ENCODE data around the gene PGBD1. TPM values are rescaled to one million over a fixed set of nuclear protein-coding genes. Genes with fewer than 3 reads are reported as not detected.
A peak's percentile ranks its signal among the peaks of the same experiment; 100 is the strongest.

The PGBD1 gene
- total RNA-seq, 1 experiment from 2014 or later = 1.2 TPM

DNA sequence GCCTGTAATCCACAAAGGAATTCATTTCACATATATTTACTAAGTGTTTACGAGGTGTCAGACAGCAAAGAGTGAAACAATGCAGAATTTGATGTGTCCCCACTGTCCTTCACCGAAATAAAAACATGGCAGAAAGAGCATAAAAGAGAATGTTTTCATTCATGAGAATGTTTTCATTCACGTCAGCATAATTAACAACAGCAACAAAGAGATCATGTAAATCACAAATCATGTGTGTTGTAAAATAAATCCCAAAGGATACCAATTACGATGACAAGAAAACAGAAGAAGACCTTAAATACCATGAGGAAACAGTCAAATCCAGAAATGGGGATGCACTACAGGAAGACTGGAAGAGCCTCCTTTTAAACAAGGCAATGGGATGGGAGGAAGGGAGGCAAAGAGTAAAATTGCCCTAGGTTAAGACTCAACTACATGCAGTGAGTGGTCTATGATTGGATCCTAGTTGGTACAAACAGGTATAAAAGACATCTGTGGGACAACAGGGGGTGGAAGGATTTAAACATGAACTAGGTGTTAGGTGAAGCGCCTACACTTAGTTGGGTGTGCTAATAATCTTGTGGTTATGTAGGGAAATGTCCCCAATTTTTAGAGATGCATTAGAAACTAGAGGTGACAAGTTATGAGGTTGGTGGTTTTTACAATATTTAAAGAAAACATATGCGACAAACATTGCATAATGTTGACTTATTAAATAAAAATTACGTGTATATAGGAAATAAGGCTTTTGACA is 53.1 kb downstream of the PGBD1 start:
- no peak for DNase-seq (ENCODE audit: low spot score)

- peak; percentile 96 for DNase-seq (ENCODE audit: low spot score)
Observed at GRCh38 chr6:28335040-28335563, 53.7 kb downstream of the PGBD1 start.

DNA sequence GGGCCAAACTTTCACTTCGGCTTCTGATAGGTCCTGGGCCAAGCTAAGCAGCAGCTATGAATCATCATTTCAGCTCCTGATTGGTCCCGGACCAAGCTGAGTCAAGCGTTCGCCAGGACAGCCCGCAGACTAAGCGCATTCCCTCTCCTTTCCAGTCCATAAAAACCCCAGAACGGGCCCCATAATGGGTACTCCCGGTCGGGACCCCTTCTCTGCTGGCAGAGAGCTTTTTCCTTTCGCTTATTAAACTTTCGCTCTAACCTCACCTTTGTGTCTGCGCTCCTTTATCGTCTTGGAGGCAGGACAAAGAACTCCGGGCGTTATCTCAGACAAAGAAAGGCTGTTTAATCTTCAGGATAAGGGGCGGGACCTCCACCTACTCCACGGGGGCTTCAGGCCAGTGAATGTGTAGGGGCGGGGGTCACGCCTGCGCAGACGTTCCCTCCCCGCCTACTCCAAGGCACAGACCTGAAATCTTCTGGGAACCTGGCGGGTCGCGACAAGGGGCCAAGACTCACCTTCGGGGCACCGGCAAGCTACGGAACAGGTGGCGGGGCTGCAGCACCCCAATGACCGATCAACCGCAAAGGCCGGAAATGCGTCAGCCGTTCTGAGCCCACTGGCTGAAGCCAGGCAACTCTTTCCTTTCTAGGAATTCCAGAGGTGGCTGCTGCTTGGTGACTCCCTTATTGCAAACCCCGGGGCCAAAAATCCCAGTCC is 54.4 kb downstream of the PGBD1 start, which contains the start of gene ZSCAN31:
Gene ZSCAN31 (minus strand): TSS at position 585 of the 720 bp plus-strand sequence. CDS start 6,465 bp downstream, outside the sequence.
- DNase-seq (ENCODE audit: low spot score) = peak; percentile 80

DNA sequence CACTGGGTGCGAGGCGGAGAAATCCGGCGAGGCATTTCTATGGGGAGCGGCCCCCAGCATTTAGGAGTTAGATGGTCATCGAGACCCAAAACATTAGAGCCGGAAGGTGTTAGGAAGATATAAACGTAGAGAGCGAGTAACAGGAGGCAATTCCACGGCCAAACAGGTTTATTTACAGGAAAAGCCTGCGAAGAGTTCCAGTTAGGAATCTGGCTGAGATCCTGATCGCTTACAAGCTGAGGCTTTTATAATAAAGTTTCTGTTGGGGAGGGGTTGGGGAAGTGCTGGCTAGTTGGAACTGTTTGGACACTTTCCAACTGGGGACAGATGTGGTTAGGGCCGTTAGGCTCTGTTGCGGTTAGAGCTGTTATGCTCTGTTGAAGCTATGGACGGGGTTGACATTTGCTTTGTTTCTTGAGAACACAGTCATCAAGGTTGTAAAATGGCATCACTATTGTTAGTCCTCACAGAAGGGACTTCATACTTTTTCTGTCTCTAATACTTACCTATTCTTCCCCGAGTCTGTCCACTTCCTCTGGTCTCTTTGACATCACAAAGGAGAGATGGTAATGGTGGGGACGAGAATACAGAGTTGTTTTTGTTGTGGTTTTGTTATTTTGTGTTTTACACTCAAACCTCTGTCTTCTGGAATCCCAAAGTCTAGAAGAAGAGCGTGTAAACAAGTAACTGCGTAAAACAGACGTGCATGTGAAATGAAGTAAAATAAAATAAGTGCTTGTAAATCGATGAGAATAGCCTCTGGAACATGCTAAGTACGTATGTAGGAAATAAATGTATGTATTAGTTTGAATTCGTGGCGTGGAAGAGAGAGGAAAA is 55.1 kb downstream of the PGBD1 start:
- peak; percentile 76 for DNase-seq (ENCODE audit: low spot score)

GRCh38 chr6:28337121-28337520 is 55.7 kb downstream of the PGBD1 start:
- DNase-seq (ENCODE audit: low spot score) = no peak

DNA sequence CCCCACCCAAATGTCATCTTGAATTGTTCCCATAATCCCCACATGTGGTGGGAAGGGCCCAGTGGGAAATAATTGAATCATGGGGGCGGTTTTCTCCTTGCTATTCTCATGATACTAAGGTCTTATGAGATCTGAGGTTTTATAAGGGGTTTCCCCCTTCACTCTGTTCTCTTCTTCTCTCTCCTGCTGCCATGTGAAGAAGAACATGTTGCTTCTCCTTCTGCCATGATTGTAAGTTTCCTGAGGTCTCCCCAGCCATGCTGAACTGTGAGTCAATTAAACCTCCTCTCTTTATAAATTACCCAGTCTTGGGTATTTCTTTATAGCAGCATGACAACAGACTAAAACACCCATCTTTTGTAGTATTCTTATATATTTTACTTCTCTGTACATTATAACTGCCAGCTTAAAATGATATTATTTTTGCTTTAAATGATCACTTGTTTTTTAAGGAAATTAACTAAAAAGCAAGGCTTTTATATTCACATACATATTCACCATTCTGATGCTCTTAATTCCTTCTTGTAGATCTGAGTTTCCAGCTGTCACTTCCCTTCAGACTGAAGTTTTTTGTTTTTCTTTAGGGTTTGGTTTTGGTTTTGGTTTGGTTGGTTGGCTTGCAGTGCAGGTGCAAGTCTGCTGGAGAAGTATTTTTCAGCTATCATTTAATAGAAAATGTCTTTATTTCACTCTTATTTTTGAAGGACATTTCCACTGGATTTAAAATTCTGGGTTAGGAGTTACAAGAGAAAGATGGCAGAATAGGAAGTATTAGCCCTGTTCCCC is 59.1 kb downstream of the PGBD1 start:
- DNase-seq (ENCODE audit: low spot score) = no peak

DNA sequence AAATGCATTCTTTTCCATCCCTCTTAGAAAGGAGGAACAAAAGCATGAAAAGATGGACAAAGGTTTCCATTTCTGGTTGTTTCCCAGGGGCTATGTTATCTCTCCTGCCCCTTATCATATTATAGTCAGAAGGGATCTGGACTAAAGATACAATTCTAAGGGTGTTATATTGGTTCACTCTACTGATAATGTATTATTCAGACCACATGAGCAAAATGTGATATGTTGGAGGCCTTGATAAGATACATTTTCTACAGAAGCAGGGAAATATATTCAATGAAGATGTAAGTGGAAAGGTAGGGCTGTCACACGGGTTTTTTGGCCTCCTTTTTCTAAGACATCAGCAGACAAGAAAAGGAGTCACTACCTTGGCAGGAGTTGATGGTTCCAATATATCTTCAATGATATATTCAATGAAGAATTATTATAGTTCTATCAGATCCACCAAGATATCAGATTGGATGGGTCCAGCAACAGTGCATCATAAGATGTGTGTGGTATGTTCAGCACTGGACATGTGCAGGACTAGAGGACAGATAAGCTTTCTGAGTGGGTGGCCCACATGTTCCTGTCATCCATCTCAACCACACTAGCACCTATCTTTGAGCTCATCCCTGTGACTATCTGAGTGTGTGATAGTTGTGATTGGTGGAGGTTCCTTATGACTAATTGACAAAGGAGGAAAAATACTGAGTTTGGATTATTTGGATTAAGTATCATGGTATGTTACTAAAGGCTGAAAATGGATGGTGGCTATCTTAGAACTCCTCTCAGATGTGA is 62.7 kb downstream of the PGBD1 start:
- DNase-seq (ENCODE audit: low spot score) = no peak

- DNase-seq (ENCODE audit: low spot score) = no peak
Observed at GRCh38 chr6:28345201-28345600, 63.8 kb downstream of the PGBD1 start.

- DNase-seq (ENCODE audit: low spot score) = no peak
Observed at GRCh38 chr6:28347119-28347518, 65.7 kb downstream of the PGBD1 start.

GRCh38 chr6:28349344-28349891 is 68.0 kb downstream of the PGBD1 start:
- DNase-seq (ENCODE audit: low spot score) = no peak

GRCh38 chr6:28349892-28350737 is 68.7 kb downstream of the PGBD1 start, which contains the start of gene ZKSCAN3:
TSS of gene ZKSCAN3 (plus strand) at chr6:28349947. CDS start at chr6:28359587, 9,640 bp downstream.
- peak; percentile 77 for DNase-seq (ENCODE audit: low spot score)

DNA sequence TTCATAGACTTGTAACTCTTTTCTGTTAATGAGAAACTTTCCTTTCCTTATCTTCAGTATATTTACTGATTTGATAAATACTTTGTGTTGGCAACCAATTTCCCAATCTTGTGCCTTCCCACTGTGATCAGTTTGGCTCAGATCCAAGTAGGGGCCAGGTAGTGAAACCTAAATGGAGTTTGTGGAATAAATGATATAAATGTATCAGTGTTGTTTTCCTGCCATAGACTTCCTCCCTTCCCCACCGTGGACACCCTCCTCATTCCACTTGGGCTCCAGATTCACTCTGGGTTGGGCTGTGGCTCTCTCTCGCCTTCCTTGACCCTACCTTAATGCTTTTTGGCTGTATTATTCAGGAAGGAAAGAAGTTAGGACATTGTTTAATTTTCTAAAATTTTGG is 69.7 kb downstream of the PGBD1 start:
- no peak for DNase-seq (ENCODE audit: low spot score)

- no peak for DNase-seq (ENCODE audit: low spot score)
Observed at GRCh38 chr6:28351493-28351925, 70.1 kb downstream of the PGBD1 start.

Small RNAs within 50 kb of the gene (small RNA-seq; reads per million reads assigned to genes)
- gene AL021997.1 (not detected), gene AL021997.2 (not detected)

Other genes starting within 250 kb of the PGBD1 start
- gene ZNF165, start 201.0 kb upstream of the PGBD1 start, total RNA-seq (2014; rRNA removed; shearing (Covaris generic)) = 4.4 and 5.2 TPM in 2 replicates
- 4.5 and 5.8 TPM in 2 replicates for gene ZSCAN16, start 157.0 kb upstream of the PGBD1 start, total RNA-seq (2014; rRNA removed; shearing (Covaris generic))
- 5.3 and 5.7 TPM in 2 replicates for gene ZKSCAN8, start 139.7 kb upstream of the PGBD1 start, total RNA-seq (2014; rRNA removed; shearing (Covaris generic))
- 6.8 and 6.9 TPM in 2 replicates for gene ZSCAN9, start 56.3 kb upstream of the PGBD1 start, total RNA-seq (2014; rRNA removed; shearing (Covaris generic))
- 0.60 and 1.0 TPM in 2 replicates for gene ZKSCAN4, start 29.3 kb upstream of the PGBD1 start, total RNA-seq (2014; rRNA removed; shearing (Covaris generic))
- not detected in 2 replicates for gene NKAPL, start 22.3 kb upstream of the PGBD1 start, total RNA-seq (2014; rRNA removed; shearing (Covaris generic))
- 1.0 and 3.2 TPM in 2 replicates for gene ZSCAN26, start 14.4 kb upstream of the PGBD1 start, total RNA-seq (2014; rRNA removed; shearing (Covaris generic))
- 3.1 and 6.4 TPM in 2 replicates for gene ZSCAN31, start 54.6 kb downstream of the PGBD1 start, total RNA-seq (2014; rRNA removed; shearing (Covaris generic))
- gene ZKSCAN3, start 68.4 kb downstream of the PGBD1 start, total RNA-seq (2014; rRNA removed; shearing (Covaris generic)) = 0.53 and 0.60 TPM in 2 replicates
- 2.1 TPM in 2 replicates for gene ZSCAN12, start 118.2 kb downstream of the PGBD1 start, total RNA-seq (2014; rRNA removed; shearing (Covaris generic))
- 0.64 and 1.1 TPM in 2 replicates for gene ZSCAN23, start 161.9 kb downstream of the PGBD1 start, total RNA-seq (2014; rRNA removed; shearing (Covaris generic))
- gene GPX6, start 234.2 kb downstream of the PGBD1 start, total RNA-seq (2014; rRNA removed; shearing (Covaris generic)) = not detected in 2 replicates
- not detected in 2 replicates for gene GPX5, start 244.3 kb downstream of the PGBD1 start, total RNA-seq (2014; rRNA removed; shearing (Covaris generic))